SK-N-MC (cell line): ENCODE results near the gene ME1.

Source experiments
- EZH2 ChIP-seq: fragments of 200-600 bp; sonication (generic); IDR thresholded peaks from one replicate; pipeline ENCODE4 v1.6.1; 2017; ENCODE audit warnings: antibody characterized with exemption
- FOXP2 ChIP-seq: optimal IDR thresholded peaks from 2 replicates; pipeline ENCODE3; 2011; ENCODE audit warnings: mild to moderate bottlenecking, moderate library complexity; ENCODE audit not compliant: insufficient read depth; ENCODE audit errors: extremely low read length, control extremely low read depth
- POLR2AphosphoS5 ChIP-seq: IDR thresholded peaks from 2 replicates; pipeline ENCODE4 v1.6.1; 2012; ENCODE audit warnings: mild to moderate bottlenecking, low read depth, low read length, borderline replicate concordance

DNA sequence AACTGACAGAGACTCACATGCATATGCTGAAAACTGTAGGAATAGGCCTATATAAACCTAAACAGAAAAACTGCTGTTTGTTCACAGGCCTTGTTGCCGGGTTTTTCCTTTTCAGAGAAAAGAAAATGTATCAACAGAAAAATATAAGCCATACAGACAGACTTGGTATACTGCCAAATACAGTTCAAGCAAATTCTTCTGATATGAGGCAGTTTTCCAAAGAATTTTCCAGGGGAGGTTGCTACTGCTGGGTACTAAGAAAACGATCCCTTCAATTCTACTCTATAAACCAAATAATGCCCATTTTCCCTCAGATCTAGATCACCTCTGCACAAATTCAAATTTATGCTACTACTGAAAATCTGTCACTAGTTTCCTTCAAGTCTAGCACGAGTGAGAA lies 59.4 kb downstream of the ME1 start:
- no peak for TF ChIP-seq POLR2AphosphoS5
- no peak for TF ChIP-seq EZH2
- TF ChIP-seq FOXP2: no peak
